ENCODE results near the gene HS2ST1. TPM values are rescaled to one million over a fixed set of nuclear protein-coding genes. Genes with fewer than 3 reads are reported as not detected.
A peak's percentile ranks its signal among the peaks of the same experiment; 100 is the strongest.
"Not testable (repeated sequence)": the region's sequence is repeated elsewhere in the genome, so short reads cannot be mapped to it uniquely, and the experiment has no call there.

HS2ST1 gene
- total RNA-seq, 1 experiment from 2014 or later, result 17.6 TPM

DNA sequence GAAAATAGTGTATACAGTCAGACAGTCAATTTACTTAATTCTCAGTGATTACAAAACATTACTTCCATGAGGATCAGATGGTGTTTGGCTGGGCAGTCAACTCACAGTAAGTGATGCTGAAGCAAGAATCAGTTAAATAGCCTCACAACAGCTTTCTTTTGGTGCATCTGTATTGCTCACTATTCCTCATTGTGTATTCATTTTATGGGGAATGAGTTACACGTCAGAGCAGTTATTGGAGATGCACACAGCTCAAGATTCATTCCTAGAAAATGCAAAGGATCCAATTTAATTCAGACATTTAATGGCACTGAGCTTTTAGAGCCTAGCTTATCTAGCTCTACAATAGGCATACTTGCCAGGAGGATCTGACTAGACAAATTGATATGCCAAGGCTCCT, 150.6 kb downstream of the HS2ST1 start:
- no peak for DNase-seq (ENCODE audit: low spot score)

GRCh38 chr1:87066708-87067107, 152.3 kb downstream of the HS2ST1 start:
- DNase-seq (ENCODE audit: low spot score), result not testable (repeated sequence)

- no peak for DNase-seq (ENCODE audit: low spot score)
Observed at GRCh38 chr1:87072411-87072810, 158.0 kb downstream of the HS2ST1 start.

- no peak for DNase-seq (ENCODE audit: low spot score)
Observed at GRCh38 chr1:87072904-87073303, 158.5 kb downstream of the HS2ST1 start.

- no peak for DNase-seq (ENCODE audit: low spot score)
Observed at GRCh38 chr1:87074001-87074795, 159.8 kb downstream of the HS2ST1 start.

DNA sequence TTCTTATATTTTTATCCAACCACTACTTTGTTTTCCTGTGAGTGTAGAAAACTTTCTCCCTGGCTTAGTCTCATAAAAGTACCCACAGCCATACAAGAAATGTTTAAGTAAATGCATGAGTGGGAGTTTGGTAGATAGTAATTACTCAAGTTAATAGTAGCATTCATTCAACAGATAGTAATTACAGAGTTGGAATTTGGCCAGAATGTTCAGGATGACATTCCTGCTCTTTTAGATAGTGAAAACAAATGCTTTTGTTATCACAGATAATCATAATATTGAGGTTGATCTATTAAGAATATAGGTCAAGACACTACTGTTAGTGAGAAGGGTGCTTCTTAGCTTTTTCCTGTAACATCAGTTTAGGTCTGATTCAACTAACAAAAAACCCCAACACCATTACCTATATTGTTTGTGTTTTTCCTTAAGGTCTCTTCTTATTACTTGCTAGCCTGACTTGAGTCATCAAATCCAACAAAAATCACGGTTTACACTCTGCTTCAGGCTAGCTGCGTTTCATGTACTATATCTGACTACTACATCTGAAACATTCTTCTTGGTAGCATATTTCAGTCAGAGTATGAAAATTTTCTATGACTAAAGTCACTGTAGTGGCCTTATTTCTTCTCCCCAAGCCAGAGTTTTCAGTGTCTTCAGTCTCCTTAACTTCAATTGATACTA, 163.7 kb downstream of the HS2ST1 start:
- no peak for DNase-seq (ENCODE audit: low spot score)

GRCh38 chr1:87084244-87084836, 169.9 kb downstream of the HS2ST1 start:
- DNase-seq (ENCODE audit: low spot score), result peak; percentile 9

- no peak for DNase-seq (ENCODE audit: low spot score)
Observed at GRCh38 chr1:87086120-87086519, 171.7 kb downstream of the HS2ST1 start.

- no peak for DNase-seq (ENCODE audit: low spot score)
Observed at GRCh38 chr1:87089070-87089736, 174.8 kb downstream of the HS2ST1 start.

DNA sequence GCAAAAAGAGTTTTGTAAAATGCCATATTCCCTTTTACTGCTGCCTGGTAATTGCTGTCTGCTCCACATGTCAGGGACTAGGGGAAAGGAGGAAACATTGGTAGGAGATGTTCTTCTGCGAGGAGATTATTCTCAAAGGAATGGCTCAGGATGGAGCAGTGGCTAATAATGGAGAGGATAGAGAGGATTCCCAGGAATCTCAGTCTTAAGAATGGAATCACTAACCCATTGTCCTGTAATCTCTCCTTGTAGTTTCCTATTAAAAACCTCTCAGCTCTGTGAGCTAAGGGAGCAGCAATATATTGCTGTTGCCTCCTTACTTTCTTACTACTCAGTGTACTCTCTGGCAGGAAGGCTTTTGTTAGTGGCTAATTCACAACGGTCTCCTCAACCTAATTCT, 175.4 kb downstream of the HS2ST1 start:
- no peak for DNase-seq (ENCODE audit: low spot score)

- no peak for DNase-seq (ENCODE audit: low spot score)
Observed at GRCh38 chr1:87091425-87091824, 177.0 kb downstream of the HS2ST1 start.

DNA sequence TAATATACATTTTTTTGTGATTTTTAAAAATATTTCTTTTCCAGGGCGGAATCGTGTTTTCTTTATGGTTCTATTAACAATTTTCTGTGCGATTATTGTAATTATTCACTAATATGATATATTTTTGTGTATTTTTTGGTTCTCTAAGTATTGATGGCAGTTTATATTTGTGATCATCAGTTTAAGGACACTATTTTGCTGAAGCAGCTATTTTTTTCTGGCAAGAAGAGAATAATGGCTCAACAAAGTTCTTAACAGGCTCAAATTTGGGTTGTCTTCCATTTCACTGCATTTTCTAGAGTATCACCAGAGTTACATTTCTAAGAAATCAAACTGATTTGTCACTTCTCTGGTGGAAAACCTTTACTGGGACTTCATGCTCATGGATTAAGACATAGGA, 178.4 kb downstream of the HS2ST1 start:
- no peak for DNase-seq (ENCODE audit: low spot score)

DNA sequence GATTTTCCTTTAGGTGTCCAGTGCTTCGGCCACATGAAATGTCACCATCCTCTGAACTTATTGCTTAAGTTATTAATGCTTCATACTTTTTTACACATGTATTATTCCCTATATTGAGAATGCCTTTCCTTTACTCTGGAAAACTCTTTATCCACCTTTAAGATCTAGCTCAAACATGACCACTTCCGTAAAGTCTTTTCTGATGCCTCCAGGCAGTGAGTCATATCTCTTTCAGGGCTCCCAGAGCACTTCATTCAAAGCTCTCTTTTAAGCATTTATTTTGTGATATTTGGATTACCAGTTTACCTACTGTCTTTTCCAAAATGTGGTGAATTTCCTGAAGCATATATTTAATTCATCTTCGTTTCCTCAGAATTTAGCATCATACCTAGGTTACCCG, 178.9 kb downstream of the HS2ST1 start:
- peak; percentile 14 for DNase-seq (ENCODE audit: low spot score)

DNA sequence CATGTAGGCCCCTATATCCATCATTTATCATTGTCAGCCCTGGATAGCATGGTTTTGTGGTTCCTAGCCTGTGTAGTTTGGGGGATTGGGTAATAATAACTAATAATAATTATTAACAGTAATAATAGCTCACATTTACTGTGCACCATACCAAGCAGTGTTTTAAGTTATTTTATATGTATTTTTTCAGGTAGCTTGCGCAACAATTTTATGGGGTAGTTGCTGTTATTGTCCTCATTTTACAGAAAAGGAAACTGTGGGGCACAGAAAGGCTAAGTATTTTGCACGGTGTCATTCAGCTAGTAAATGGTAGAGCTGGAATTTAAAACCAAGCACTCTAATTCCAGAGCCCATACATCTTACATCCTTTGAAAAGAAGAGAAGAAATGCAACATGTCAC, 179.8 kb downstream of the HS2ST1 start:
- no peak for DNase-seq (ENCODE audit: low spot score)

- DNase-seq (ENCODE audit: low spot score), result no peak
Observed at GRCh38 chr1:87100271-87100670, 185.8 kb downstream of the HS2ST1 start.

DNA sequence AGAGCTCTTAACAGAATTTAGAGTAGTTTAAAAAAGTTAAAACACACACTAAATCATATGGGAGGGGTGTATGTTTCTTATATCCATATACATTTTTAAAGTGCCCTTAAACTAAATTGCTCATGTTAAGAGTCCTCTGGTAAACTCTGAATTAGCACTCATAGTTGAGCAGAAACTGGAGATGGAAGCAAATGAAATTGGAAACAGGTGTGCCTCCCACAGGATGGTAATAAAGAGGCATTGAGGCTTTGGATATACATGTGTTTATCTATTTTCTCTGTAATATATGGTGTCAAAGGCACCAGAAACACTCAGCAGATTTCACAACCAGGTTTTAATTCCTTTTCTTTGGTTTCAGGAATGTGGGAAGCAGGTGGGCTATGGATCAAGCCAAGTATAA, 188.6 kb downstream of the HS2ST1 start:
- no peak for DNase-seq (ENCODE audit: low spot score)

- no peak for DNase-seq (ENCODE audit: low spot score)
Observed at GRCh38 chr1:87104140-87104539, 189.7 kb downstream of the HS2ST1 start.

GRCh38 chr1:87104945-87105344, 190.5 kb downstream of the HS2ST1 start:
- no peak for DNase-seq (ENCODE audit: low spot score)

DNA sequence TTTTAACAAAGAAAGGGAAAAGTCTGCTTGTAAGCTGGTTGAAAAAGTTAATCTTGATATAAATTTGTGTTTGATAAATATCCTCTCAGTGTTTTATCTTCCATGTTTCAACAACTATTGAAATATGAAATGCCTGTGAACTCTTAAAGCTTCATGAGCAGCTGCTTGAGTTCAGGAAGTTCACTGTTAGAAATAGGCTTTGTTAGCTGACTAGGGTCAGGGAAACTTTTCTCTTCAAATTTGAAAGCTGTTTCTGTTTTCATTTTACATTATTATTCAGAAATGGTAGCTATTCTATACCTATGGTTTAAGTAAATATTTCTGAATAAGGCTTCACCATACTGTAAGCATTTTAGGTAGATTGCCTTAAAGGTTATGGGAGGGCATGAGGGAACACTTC, 191.7 kb downstream of the HS2ST1 start:
- no peak for DNase-seq (ENCODE audit: low spot score)

GRCh38 chr1:87106867-87107266, 192.4 kb downstream of the HS2ST1 start:
- no peak for DNase-seq (ENCODE audit: low spot score)

- no peak for DNase-seq (ENCODE audit: low spot score)
Observed at GRCh38 chr1:87108228-87108627, 193.8 kb downstream of the HS2ST1 start.

DNA sequence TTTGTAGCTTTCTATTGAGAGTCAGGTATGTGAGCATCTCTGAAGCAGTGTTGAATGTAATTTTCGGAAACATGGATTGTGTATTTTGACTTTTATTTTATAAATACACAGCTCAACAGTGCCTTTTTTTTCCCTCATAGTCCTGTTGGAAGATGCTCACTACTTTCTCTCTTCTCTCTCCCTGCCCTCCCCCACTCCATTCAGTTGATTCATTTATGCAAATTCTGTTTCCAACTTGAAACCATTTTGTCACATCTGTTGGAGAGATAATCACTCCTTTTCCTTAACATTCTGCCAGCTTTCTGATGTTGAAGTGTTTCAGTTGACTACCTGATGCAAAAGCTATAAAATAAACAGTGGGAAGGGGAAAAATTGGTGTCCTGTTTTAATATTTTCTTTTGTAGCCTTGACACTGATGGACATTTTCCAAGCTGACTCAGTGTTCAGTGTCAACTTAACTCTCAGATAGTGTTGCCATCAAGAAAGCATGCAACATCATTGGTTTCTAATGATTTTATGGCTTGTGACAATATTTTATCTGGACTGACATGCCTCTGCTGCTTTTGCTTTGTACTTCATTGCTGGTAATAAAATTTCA, 194.5 kb downstream of the HS2ST1 start:
- DNase-seq (ENCODE audit: low spot score), result no peak
